GM21515 (cell line): ENCODE measurements around the gene SKI.
"Not testable (repeated sequence)": the region's sequence is repeated elsewhere in the genome, so short reads cannot be mapped to it uniquely, and the experiment has no call there.

Experiments
- ATAC-seq: cut with Tn5 transposase; IDR thresholded peaks from one replicate; pipeline ENCODE4 v1.9.1; 2021; ENCODE audit not compliant: unreplicated experiment

Gene SKI

GRCh38 chr1:2242814-2243725, 15.0 kb downstream of the SKI start:
- ATAC-seq, result no peak

- ATAC-seq, result not testable (repeated sequence)
These were observed 18.9 kb downstream of the SKI start for GRCh38 chr1:2247045-2247394.

GRCh38 chr1:2247760-2248126, 19.6 kb downstream of the SKI start:
- ATAC-seq, result no peak

GRCh38 chr1:2248127-2248826, 20.2 kb downstream of the SKI start:
- no peak for ATAC-seq

GRCh38 chr1:2248854-2249558, 20.9 kb downstream of the SKI start:
- no peak for ATAC-seq

GRCh38 chr1:2249559-2249906, 21.4 kb downstream of the SKI start:
- ATAC-seq, result no peak

GRCh38 chr1:2250721-2251281, 22.7 kb downstream of the SKI start:
- no peak for ATAC-seq

GRCh38 chr1:2251363-2251762, 23.2 kb downstream of the SKI start:
- no peak for ATAC-seq

- ATAC-seq, result no peak
These were observed 23.7 kb downstream of the SKI start for GRCh38 chr1:2251786-2252185.

GRCh38 chr1:2252423-2252822, 24.3 kb downstream of the SKI start:
- ATAC-seq, result no peak

GRCh38 chr1:2253036-2253796, 25.1 kb downstream of the SKI start:
- ATAC-seq, result no peak

GRCh38 chr1:2253797-2254480, 25.8 kb downstream of the SKI start:
- no peak for ATAC-seq

- ATAC-seq, result no peak
These were observed 26.9 kb downstream of the SKI start for GRCh38 chr1:2255047-2255419.

GRCh38 chr1:2255420-2256369, 27.6 kb downstream of the SKI start:
- ATAC-seq, result no peak

GRCh38 chr1:2256435-2257244, 28.5 kb downstream of the SKI start:
- ATAC-seq, result no peak

- ATAC-seq, result no peak
These were observed 29.1 kb downstream of the SKI start for GRCh38 chr1:2257245-2257627.

GRCh38 chr1:2258122-2258681, 30.1 kb downstream of the SKI start:
- no peak for ATAC-seq

- ATAC-seq, result no peak
These were observed 30.9 kb downstream of the SKI start for GRCh38 chr1:2258996-2259395.
